ENCODE data around the gene CNKSR3.

Gene CNKSR3

DNA sequence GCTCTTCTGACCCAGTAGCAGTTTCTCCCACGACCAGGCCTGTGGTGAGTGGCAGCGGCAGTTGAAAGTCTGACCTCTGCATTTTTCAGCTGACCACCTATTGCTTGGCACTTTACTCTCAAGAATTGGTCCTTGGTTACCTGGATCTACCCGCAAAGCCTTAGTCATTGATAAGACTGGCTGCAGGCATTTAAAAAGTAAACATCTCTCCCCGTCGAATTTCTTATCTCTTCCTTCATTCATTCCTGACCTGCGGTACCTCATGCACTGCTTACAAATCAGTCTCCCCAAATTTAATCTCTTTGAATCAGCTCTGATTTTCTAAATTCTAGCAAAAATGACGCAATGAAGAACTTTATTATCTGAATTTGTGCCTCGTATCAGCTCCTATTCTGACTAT, 127.7 kb downstream of the CNKSR3 start:
- TF ChIP-seq, protein P1, sequence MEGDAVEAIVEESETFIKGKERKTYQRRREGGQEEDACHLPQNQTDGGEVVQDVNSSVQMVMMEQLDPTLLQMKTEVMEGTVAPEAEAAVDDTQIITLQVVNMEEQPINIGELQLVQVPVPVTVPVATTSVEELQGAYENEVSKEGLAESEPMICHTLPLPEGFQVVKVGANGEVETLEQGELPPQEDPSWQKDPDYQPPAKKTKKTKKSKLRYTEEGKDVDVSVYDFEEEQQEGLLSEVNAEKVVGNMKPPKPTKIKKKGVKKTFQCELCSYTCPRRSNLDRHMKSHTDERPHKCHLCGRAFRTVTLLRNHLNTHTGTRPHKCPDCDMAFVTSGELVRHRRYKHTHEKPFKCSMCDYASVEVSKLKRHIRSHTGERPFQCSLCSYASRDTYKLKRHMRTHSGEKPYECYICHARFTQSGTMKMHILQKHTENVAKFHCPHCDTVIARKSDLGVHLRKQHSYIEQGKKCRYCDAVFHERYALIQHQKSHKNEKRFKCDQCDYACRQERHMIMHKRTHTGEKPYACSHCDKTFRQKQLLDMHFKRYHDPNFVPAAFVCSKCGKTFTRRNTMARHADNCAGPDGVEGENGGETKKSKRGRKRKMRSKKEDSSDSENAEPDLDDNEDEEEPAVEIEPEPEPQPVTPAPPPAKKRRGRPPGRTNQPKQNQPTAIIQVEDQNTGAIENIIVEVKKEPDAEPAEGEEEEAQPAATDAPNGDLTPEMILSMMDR (IDR thresholded peaks at IDR 0.05; ENCODE audit: low read depth, low read length, missing control alignments) = no peak
- in situ Hi-C loops (cut with HindIII; ENCODE audit: low sequenced_read_pairs) = loop anchor here (25.0 kb wide), 1 partner anchor 220 kb away; no protein-coding TSS in a partner anchor
- H3K4me3 ChIP-seq (ENCODE audit: low read depth, low read length) = no peak overlapping the region
- no peak for DNase-seq (ENCODE audit: low read depth)

DNA sequence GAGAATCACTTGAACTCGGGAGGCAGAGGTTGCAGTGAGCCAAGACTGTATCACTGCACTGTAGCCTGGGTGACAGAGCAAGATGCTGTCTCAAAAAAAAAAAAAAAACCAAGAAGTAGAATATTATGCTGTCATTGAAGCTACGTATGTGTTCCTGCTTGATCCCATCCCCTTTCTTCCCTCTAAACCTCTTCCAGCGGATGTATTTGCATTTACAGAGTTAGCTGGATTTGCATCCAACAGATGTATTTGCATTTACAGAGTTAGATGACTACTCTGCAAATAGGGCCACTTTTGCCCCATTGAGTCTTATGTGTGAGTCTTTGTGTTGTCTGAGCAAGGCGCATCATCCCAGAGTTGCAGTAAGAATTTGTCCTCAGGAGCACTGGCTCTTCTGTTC, 128.9 kb downstream of the CNKSR3 start:
- TF ChIP-seq, protein P1 (IDR thresholded peaks at IDR 0.05; ENCODE audit: low read depth, low read length, missing control alignments) = no peak
- in situ Hi-C loops (cut with HindIII; ENCODE audit: low sequenced_read_pairs) = loop anchor here (25.0 kb wide), 1 partner anchor 219 kb away; no protein-coding TSS in a partner anchor
- no peak for DNase-seq (ENCODE audit: low read depth)

DNA sequence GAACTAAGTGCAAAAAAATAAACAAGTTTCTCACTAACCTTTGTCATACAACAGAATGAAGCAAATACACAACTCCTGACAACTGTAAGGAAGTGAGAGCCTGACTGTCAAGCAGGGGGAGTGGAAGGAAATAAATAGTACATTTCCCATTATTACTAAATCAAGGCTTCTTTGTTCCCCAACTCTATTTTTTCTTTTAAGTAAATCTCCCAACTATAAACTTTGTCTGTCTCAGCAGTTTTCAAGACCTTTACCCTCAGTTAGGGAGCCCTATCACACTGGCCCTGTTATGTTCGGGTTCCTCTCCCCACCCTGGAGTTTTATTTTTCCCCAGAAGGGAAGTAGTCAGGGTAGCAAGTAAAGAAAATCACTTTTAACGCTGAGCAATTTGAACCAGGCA, 129.7 kb downstream of the CNKSR3 start:
- DNase-seq (ENCODE audit: low read depth) = no peak
- in situ Hi-C loops (cut with HindIII; ENCODE audit: low sequenced_read_pairs) = loop anchor here (25.0 kb wide), 1 partner anchor 218 kb away; no protein-coding TSS in a partner anchor
- H3K4me3 ChIP-seq (ENCODE audit: low read depth, low read length) = no peak overlapping the region
- TF ChIP-seq, protein P1 (IDR thresholded peaks at IDR 0.05; ENCODE audit: low read depth, low read length, missing control alignments) = no peak

More for the DNA sequence above, 128.9 kb downstream of the CNKSR3 start:
- H3K4me3 ChIP-seq (ENCODE audit: low read depth, low read length) = no peak overlapping the region

DNA sequence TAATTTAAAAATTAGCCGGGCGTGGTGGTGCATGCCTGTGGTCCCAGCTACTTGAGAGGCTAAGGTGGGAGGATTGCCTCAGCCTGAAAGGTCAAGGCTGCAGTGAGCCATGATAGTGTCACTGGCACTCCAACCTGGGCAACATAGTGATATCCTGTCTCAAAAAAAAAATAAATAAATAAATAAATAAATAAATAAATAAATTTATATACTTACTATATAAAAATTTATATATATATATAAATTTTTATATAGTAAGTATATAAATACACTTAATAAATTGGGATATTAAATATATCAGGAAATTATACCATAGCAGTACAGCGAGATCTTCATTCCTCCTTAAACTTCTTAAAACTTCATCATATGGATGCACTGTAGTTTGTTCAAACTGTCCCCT, 130.9 kb downstream of the CNKSR3 start:
- DNase-seq (ENCODE audit: low read depth) = no peak
- TF ChIP-seq, protein P1 (IDR thresholded peaks at IDR 0.05; ENCODE audit: low read depth, low read length, missing control alignments) = no peak
- in situ Hi-C loops (cut with HindIII; ENCODE audit: low sequenced_read_pairs) = loop anchor here (25.0 kb wide), 1 partner anchor 217 kb away; no protein-coding TSS in a partner anchor
- H3K4me3 ChIP-seq (ENCODE audit: low read depth, low read length) = no peak overlapping the region

DNA sequence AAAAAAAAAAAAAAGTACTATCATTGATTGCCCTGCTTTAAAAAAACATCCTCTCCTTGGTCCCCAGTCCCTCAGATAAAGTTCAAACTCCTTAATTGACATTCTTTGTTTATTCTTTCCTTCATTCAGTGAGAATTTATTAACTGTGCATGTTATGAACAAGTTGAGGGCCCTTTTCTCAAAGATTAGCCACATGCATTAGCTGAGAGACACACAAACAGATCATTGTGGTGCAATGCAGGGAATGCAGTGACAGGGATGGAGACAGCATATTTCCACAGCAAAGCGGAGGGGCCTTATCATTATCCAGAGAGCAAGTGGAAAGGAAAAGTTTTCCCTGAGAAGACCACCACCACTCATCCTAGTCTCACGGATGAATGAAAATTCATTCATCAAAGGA, 132.0 kb downstream of the CNKSR3 start:
- no peak overlapping the region for H3K4me3 ChIP-seq (ENCODE audit: low read depth, low read length)
- no peak for DNase-seq (ENCODE audit: low read depth)
- in situ Hi-C loops (cut with HindIII; ENCODE audit: low sequenced_read_pairs) = loop anchor here (25.0 kb wide), 1 partner anchor 216 kb away; no protein-coding TSS in a partner anchor
- TF ChIP-seq, protein P1 (IDR thresholded peaks at IDR 0.05; ENCODE audit: low read depth, low read length, missing control alignments) = no peak

DNA sequence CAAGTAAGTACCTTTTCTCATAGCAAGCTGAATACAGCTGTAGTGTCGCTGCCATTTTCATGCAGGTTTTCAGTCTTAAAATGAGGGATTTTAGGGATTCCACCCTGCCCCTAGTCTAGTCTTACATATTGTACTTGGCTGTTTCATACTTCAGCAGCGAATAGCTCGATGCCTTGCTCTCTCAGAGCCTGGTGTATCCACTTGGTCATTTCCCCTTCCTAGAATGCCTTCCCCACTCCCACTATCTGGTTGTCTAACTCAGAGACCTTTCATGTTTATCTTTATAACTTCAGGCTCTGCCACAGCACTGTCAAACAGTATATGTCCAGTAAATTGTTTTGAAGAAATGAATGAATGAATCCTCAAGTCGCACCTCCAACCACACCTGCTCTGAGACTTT, 132.8 kb downstream of the CNKSR3 start:
- H3K4me3 ChIP-seq (ENCODE audit: low read depth, low read length) = no peak overlapping the region
- in situ Hi-C loops (cut with HindIII; ENCODE audit: low sequenced_read_pairs) = loop anchor here (25.0 kb wide), 1 partner anchor 215 kb away; no protein-coding TSS in a partner anchor
- DNase-seq (ENCODE audit: low read depth) = no peak
- TF ChIP-seq, protein P1 (IDR thresholded peaks at IDR 0.05; ENCODE audit: low read depth, low read length, missing control alignments) = no peak
